Panc1 (cell line): ENCODE results near the gene LIX1. TPM values are rescaled to one million over a fixed set of nuclear protein-coding genes. Genes with fewer than 3 reads are reported as not detected.

Experiments
- ATAC-seq: fragments of 200-7000 bp; cut with Tn5 transposase; 2 replicates; pipeline ENCODE4 v1.9.1; 2020; ENCODE audit warnings: mild to moderate bottlenecking, moderate library complexity
- BruUV-seq: library from RNA; stranded (reverse); fragments of 400-500 nt; replicated peaks from 2 replicates; lab custom pipeline; 2021; lab: Mats Ljungman, UMichigan
- CTCF ChIA-PET: fragments of 300-600 bp; sonication (Branson Sonifier 250); formaldehyde crosslinking; loops from one replicate; lab custom pipeline; 2022; ENCODE audit warnings: antibody characterized with exemption; lab: Charles Lee
- POLR2A ChIA-PET: fragments of 300-600 bp; sonication (Branson Sonifier 250); formaldehyde crosslinking; loops from one replicate; lab custom pipeline; 2022; ENCODE audit warnings: antibody characterized with exemption; lab: Charles Lee
- DNase-seq: peaks from one replicate; pipeline ENCODE4 v3.0.0-alpha.2; 2010; ENCODE audit warnings: low read depth, low spot score
- H3K27ac ChIP-seq: 2 replicates; pipeline ENCODE4 v1.5.1; 2011; ENCODE audit warnings: mild to moderate bottlenecking, low read length, inconsistent platforms
- H3K27me3 ChIP-seq: fragments of 200-500 bp; sonication (Bioruptor generic); 2 replicates; pipeline ENCODE4 v1.6.0; 2014; ENCODE audit warnings: low read length, inconsistent platforms; ENCODE audit not compliant: control insufficient read depth, insufficient read depth
- H3K36me3 ChIP-seq: fragments of 200-500 bp; sonication (Bioruptor generic); 2 replicates; pipeline ENCODE4 v1.5.1; 2014; ENCODE audit warnings: inconsistent platforms, mild to moderate bottlenecking, low read length, moderate library complexity; ENCODE audit not compliant: control insufficient read depth, insufficient read depth
- H3K4me1 ChIP-seq: 2 replicates; pipeline ENCODE4 v1.5.1; 2011; ENCODE audit warnings: inconsistent platforms, mild to moderate bottlenecking, low read length, moderate library complexity; ENCODE audit not compliant: control insufficient read depth, insufficient read depth
- H3K4me3 ChIP-seq, 2 experiments: 2 replicates each; pipeline ENCODE4 v1.5.1; 2011 to 2012; ENCODE audit warnings: low read depth in 2 of 2, low read length in 2 of 2, mild to moderate bottlenecking in 2 of 2, inconsistent platforms in 1 of 2, moderate library complexity in 1 of 2
- H3K9me3 ChIP-seq: fragments of 200-500 bp; sonication (Bioruptor generic); 2 replicates; pipeline ENCODE4 v1.5.1; 2014; ENCODE audit warnings: low read depth, mild to moderate bottlenecking, inconsistent platforms, low read length, moderate library complexity; ENCODE audit not compliant: control insufficient read depth, insufficient read depth
- POLR2AphosphoS5 ChIP-seq: IDR thresholded peaks from 2 replicates; pipeline ENCODE4 v1.6.1; 2012; ENCODE audit warnings: mild to moderate bottlenecking, low read depth, low read length, moderate library complexity
- SIN3A ChIP-seq: IDR thresholded peaks from 2 replicates; pipeline ENCODE4 v1.6.1; 2012; ENCODE audit warnings: low read depth, mild to moderate bottlenecking, low read length, moderate library complexity, borderline replicate concordance; ENCODE audit not compliant: insufficient read depth
- TCF7L2 ChIP-seq: IDR thresholded peaks from 2 replicates; pipeline ENCODE4 v1.6.1; 2011; ENCODE audit warnings: mild to moderate bottlenecking, low read depth, low read length, inconsistent platforms
- in situ Hi-C: cut with HindIII; loops from 2 replicates; pipeline ENCODE4 v1.10.0; 2016; ENCODE audit warnings: low sequenced_read_pairs, low pct_unique_long_range_greater_than_20kb
- intact Hi-C: fragments of 100-400 bp; cut with micrococcal nuclease; formaldehyde crosslinking; loops from one replicate; pipeline ENCODE4 v1.10.0; 2022; ENCODE audit not compliant: unreplicated experiment
- total RNA-seq: library from RNA; stranded (reverse); gene quantifications from one replicate; pipeline ENCODE4 v1.2.1, GENCODE V29; 2021; ENCODE audit not compliant: unreplicated experiment
- TF ChIP-seq, protein P1 (sequence below): fragments of 450-650 bp; IDR thresholded peaks from 2 replicates; pipeline ENCODE4 v1.5.1; 2017; ENCODE audit warnings: mild to moderate bottlenecking
- TF ChIP-seq, protein P2 (sequence below), 2 experiments: IDR thresholded peaks; 2 replicates each; pipeline ENCODE4 v1.6.1; 2011 to 2012; ENCODE audit warnings: low read depth in 2 of 2, control low read depth in 1 of 2, low read length in 1 of 2, mild to moderate bottlenecking in 1 of 2, moderate library complexity in 1 of 2; ENCODE audit not compliant: insufficient read depth in 1 of 2

The LIX1 gene
- total RNA-seq, 1 experiment from 2014 or later: not detected

DNA sequence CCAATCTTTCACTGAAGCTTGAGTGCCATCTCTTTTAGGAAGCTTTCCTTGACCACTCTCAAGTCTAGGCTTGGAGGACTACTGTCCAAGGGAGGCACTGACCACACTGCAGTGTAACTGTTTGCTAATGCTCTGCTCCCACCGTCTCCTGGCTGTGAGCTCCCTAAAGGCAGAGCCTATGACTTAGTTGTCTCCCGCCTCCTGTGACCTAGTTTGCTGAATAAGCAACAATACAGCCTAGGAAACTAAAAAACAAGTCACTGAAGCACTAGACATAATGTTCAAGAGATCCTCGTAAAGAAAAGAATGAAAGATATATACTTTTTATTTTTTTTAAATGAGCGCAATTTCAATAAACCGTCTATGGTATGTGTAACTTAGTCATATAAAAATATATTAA lies 31.4 kb downstream of the LIX1 start:
- Histone ChIP-seq H3K4me3 (no peak overlapping the region), H3K4me1 (no peaks in the 10 kb centered on the region), H3K27ac (no peak overlapping the region), H3K27me3 (peaks cover 3% of the 10 kb centered on the region; the same call in 1 of the 2 replicates), H3K36me3 (no peaks in the 10 kb centered on the region), H3K9me3 (no peaks in the 10 kb centered on the region)
- BruUV-seq: no TSS peak
- no peak for ATAC-seq
- in situ Hi-C loops (no loop called here), intact Hi-C loops (no loop called here)
- no peak for TF ChIP-seq POLR2AphosphoS5
- no peak for TF ChIP-seq TCF7L2
- TF ChIP-seq, protein P1, sequence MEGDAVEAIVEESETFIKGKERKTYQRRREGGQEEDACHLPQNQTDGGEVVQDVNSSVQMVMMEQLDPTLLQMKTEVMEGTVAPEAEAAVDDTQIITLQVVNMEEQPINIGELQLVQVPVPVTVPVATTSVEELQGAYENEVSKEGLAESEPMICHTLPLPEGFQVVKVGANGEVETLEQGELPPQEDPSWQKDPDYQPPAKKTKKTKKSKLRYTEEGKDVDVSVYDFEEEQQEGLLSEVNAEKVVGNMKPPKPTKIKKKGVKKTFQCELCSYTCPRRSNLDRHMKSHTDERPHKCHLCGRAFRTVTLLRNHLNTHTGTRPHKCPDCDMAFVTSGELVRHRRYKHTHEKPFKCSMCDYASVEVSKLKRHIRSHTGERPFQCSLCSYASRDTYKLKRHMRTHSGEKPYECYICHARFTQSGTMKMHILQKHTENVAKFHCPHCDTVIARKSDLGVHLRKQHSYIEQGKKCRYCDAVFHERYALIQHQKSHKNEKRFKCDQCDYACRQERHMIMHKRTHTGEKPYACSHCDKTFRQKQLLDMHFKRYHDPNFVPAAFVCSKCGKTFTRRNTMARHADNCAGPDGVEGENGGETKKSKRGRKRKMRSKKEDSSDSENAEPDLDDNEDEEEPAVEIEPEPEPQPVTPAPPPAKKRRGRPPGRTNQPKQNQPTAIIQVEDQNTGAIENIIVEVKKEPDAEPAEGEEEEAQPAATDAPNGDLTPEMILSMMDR: no peak
- TF ChIP-seq, protein P2, sequence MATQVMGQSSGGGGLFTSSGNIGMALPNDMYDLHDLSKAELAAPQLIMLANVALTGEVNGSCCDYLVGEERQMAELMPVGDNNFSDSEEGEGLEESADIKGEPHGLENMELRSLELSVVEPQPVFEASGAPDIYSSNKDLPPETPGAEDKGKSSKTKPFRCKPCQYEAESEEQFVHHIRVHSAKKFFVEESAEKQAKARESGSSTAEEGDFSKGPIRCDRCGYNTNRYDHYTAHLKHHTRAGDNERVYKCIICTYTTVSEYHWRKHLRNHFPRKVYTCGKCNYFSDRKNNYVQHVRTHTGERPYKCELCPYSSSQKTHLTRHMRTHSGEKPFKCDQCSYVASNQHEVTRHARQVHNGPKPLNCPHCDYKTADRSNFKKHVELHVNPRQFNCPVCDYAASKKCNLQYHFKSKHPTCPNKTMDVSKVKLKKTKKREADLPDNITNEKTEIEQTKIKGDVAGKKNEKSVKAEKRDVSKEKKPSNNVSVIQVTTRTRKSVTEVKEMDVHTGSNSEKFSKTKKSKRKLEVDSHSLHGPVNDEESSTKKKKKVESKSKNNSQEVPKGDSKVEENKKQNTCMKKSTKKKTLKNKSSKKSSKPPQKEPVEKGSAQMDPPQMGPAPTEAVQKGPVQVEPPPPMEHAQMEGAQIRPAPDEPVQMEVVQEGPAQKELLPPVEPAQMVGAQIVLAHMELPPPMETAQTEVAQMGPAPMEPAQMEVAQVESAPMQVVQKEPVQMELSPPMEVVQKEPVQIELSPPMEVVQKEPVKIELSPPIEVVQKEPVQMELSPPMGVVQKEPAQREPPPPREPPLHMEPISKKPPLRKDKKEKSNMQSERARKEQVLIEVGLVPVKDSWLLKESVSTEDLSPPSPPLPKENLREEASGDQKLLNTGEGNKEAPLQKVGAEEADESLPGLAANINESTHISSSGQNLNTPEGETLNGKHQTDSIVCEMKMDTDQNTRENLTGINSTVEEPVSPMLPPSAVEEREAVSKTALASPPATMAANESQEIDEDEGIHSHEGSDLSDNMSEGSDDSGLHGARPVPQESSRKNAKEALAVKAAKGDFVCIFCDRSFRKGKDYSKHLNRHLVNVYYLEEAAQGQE (IDR thresholded peaks at IDR 0.05; ENCODE audit: insufficient read depth in 1 of 2, low read depth in 2 of 2, low read length in 1 of 2): no peak
- no peak for TF ChIP-seq SIN3A
- CTCF ChIA-PET: interaction anchor here (0.6 kb wide), 1 partner anchor 239 kb away, joined by 3 read pairs; no protein-coding TSS in a partner anchor
- no peak for DNase-seq
- POLR2A ChIA-PET: no interaction called here

DNA sequence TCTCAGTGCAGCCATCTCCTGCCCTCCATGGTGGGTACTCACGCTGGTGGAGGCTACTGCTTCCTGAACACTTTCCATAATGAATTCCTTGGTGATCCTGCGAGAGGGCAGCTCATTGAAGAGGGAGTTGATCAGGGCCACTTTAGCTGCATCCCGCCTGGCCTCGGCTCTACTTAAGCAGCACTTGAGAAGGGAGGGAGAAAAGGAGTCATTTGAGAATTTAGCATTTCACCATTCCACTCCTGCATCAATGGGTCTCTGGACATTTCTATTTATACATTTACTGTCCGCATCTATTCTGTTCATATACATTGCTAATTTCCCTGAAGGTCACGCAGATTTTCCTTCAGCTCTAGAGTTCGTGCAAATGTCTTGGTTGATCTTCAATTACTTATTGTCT lies 35.1 kb downstream of the LIX1 start:
- Histone ChIP-seq H3K27ac (no peak overlapping the region), H3K9me3 (no peaks in the 10 kb centered on the region), H3K4me1 (no peaks in the 10 kb centered on the region), H3K36me3 (no peaks in the 10 kb centered on the region), H3K4me3 (no peak overlapping the region), H3K27me3 (peaks cover 3% of the 10 kb centered on the region; the same call in 1 of the 2 replicates)
- intact Hi-C loops (no loop called here), in situ Hi-C loops (no loop called here)
- no peak for TF ChIP-seq SIN3A
- no peak for TF ChIP-seq TCF7L2
- TF ChIP-seq, protein P2 (IDR thresholded peaks at IDR 0.05; ENCODE audit: insufficient read depth in 1 of 2, low read depth in 2 of 2, low read length in 1 of 2): no peak
- TF ChIP-seq, protein P1: no peak
- no peak for TF ChIP-seq POLR2AphosphoS5
- no peak for DNase-seq
- ChIA-PET CTCF (no interaction called here), POLR2A (no interaction called here)
- no peak for ATAC-seq
- no TSS peak for BruUV-seq
